Stimulated activated naive B cell treated with anti-CD40 and anti-IgM and Interleukin-4, amounts not matched to agents 10 μg/mL and 1 μg/mL and 100 μg/mL, for 72 hours (primary cell): Measurements from ENCODE around the gene PLXNA2.

Experiments
- ATAC-seq, 2 donors: fragments of 150-1000 bp; cut with Tn5 transposase; replicated peaks; 2 replicates each; pipeline ENCODE4 v1.10.0; 2021; ENCODE audit warnings: moderate library complexity in 1 of 2
- DNase-seq: peaks from one replicate; pipeline ENCODE4 v3.0.0; 2021
- H3K27ac Mint-ChIP-seq: one replicate; pipeline ENCODE4 v1.8.0; 2022; ENCODE audit warnings: mild to moderate bottlenecking, mixed read lengths
- H3K27me3 Mint-ChIP-seq, 2 donors: one replicate each; pipeline ENCODE4 v1.8.0; 2022; ENCODE audit warnings: mixed read lengths in 2 of 2
- H3K36me3 Mint-ChIP-seq, 2 donors: one replicate each; pipeline ENCODE4 v1.8.0; 2022; ENCODE audit warnings: mixed read lengths in 2 of 2, mild to moderate bottlenecking in 1 of 2
- H3K4me1 Mint-ChIP-seq, 2 donors: one replicate each; pipeline ENCODE4 v1.8.0; 2022; ENCODE audit warnings: mixed read lengths in 2 of 2, mild to moderate bottlenecking in 1 of 2
- H3K4me3 Mint-ChIP-seq, 2 donors: one replicate each; pipeline ENCODE4 v1.8.0; 2022; ENCODE audit warnings: mild to moderate bottlenecking in 2 of 2, mixed read lengths in 2 of 2, moderate library complexity in 1 of 2
- H3K9me3 Mint-ChIP-seq, 2 donors: one replicate each; pipeline ENCODE4 v1.8.0; 2022; ENCODE audit warnings: mixed read lengths in 2 of 2, mild to moderate bottlenecking in 1 of 2

The PLXNA2 gene

DNA sequence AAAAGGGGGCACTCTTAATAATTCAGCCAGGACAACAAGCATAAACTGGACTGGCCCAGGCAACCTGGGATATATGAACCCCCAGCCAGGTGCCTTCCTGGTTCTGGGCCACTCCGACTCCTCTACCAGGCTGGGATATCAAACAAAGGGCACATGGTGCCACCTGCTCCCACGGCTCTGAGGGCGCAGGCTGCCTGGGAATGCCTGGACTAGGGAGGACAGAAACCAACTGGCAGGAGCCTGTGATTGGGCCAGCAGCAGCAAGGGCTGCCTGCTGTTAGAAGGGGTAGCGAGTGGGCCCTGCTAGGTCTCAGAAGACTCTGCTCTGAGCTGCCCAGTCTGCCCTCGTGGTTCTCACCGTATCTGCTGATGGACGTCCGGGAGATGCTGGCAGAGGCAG lies 210.0 kb downstream of the PLXNA2 start:
- DNase-seq (no peak), ATAC-seq (no peak)
- H3K36me3 Mint-ChIP-seq = no peaks in the 10 kb centered on the region
- H3K4me3 Mint-ChIP-seq = no peak overlapping the region
- H3K27ac Mint-ChIP-seq = no peak overlapping the region
- H3K9me3 Mint-ChIP-seq = no peaks in the 10 kb centered on the region
- no peaks in the 10 kb centered on the region for H3K27me3 Mint-ChIP-seq
- H3K4me1 Mint-ChIP-seq = no peaks in the 10 kb centered on the region

DNA sequence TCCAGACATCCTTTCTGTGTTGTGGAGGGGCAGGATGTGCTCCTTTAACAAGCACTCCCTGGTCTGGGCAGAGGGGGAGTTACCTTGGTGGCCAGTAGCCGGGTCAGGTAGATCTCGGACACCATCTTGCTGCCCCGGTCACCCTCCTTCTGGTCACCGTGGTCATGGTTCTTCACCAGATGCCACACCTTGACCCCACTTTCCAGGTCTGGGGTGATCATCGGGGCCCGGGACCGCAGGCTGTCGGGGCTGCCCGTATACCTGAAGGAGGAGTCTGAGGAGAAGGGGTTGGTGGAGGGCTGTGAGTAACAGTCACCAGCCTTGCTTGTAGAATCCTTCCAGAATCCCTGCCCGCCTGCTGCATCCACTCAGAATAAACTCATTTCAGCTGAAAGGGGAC lies 210.9 kb downstream of the PLXNA2 start:
- no peaks in the 10 kb centered on the region for H3K9me3 Mint-ChIP-seq
- no peak overlapping the region for H3K27ac Mint-ChIP-seq
- DNase-seq (no peak), ATAC-seq (no peak)
- no peaks in the 10 kb centered on the region for H3K27me3 Mint-ChIP-seq
- no peaks in the 10 kb centered on the region for H3K4me1 Mint-ChIP-seq
- no peaks in the 10 kb centered on the region for H3K36me3 Mint-ChIP-seq
- H3K4me3 Mint-ChIP-seq = no peak overlapping the region

DNA sequence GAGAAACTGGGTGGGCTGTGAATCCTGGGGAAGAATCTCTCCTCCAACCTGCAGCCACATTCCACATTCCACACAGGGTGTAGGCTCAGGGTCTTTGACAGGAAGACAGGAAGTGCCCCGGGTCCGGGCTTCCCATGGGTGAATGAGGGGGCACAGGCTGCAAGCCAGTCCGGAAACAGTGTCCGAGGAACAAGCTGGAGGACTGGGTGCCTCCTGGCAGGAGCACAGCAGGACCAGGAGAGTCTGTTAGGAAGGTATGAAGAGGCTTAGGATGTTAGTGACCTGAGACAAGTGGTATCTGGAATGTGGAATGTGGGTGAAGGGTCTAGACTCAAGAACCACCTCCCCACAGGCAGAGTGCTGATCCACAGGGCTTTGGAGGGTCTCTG lies 212.3 kb downstream of the PLXNA2 start:
- no peaks in the 10 kb centered on the region for H3K9me3 Mint-ChIP-seq
- H3K27me3 Mint-ChIP-seq = no peaks in the 10 kb centered on the region
- no peaks in the 10 kb centered on the region for H3K4me1 Mint-ChIP-seq
- no peak for ATAC-seq
- H3K4me3 Mint-ChIP-seq = no peak overlapping the region
- H3K27ac Mint-ChIP-seq = no peak overlapping the region
- no peaks in the 10 kb centered on the region for H3K36me3 Mint-ChIP-seq
- DNase-seq = no peak

- no peak overlapping the region for H3K27ac Mint-ChIP-seq
- H3K36me3 Mint-ChIP-seq = no peaks in the 10 kb centered on the region
- H3K4me3 Mint-ChIP-seq = no peak overlapping the region
- ATAC-seq = no peak
- H3K9me3 Mint-ChIP-seq = no peaks in the 10 kb centered on the region
- DNase-seq = no peak
- H3K27me3 Mint-ChIP-seq = no peaks in the 10 kb centered on the region
- no peaks in the 10 kb centered on the region for H3K4me1 Mint-ChIP-seq
Measured at GRCh38 chr1:208031316-208031931, 212.8 kb downstream of the PLXNA2 start.

- no peak for DNase-seq
- H3K27ac Mint-ChIP-seq = no peak overlapping the region
Measured at GRCh38 chr1:208030288-208031091, 213.7 kb downstream of the PLXNA2 start.

DNA sequence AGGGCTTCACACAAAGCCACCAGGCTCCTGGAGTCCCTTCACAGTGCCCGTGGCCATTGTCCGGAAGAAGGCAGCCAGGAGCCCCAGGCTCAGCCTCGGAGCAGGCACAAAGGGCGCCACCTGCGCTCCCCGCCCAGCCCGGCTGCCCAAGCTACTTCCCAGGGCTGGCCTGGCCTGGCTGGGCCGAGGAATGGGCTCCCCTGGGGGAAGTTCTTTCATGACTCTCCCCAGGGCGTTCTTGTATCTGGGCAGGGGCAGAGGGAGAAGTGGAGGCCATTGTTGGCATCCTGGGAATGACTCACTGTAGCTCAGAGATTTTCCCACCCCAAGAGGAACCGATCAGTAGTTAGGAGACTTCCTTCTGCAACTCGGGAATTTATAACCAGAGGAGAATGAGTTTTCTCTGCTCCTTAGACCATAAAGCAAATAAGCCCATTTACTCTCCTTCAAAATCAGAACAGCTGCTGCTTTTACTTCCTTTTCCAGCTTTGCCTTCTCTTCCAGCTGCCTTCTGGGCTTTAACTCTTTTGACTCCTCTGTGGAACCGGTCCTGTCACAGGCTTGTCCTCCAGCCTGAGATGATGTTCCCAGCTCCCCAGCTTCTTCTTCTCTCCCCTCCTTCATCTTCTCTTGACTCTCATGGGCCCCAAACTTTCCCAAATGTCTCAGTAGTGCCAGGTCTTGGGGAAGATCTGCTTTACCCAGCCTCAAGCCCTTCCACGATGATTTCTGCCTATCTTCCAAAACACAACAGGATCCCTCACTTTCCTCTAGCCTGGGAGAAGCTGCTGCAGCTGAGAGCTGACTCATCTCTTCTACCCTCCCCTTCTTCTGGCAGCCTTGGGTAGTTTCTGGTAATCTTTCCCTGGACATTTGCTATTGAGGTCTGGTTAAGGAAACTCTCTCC lies 214.6 kb downstream of the PLXNA2 start:
- H3K9me3 Mint-ChIP-seq = no peaks in the 10 kb centered on the region
- H3K4me1 Mint-ChIP-seq = no peaks in the 10 kb centered on the region
- ATAC-seq (no peak), DNase-seq (no peak)
- H3K36me3 Mint-ChIP-seq = no peaks in the 10 kb centered on the region
- no peaks in the 10 kb centered on the region for H3K27me3 Mint-ChIP-seq
- no peak overlapping the region for H3K4me3 Mint-ChIP-seq
- no peak overlapping the region for H3K27ac Mint-ChIP-seq

More at GRCh38 chr1:208030288-208031091, 213.7 kb downstream of the PLXNA2 start:
- Mint-ChIP-seq H3K9me3 (no peaks in the 10 kb centered on the region), H3K27me3 (no peaks in the 10 kb centered on the region), H3K4me3 (no peak overlapping the region), H3K36me3 (no peaks in the 10 kb centered on the region), H3K4me1 (no peaks in the 10 kb centered on the region)
- no peak for ATAC-seq

GRCh38 chr1:208028526-208028925 lies 215.7 kb downstream of the PLXNA2 start:
- Mint-ChIP-seq H3K27me3 (no peaks in the 10 kb centered on the region), H3K4me1 (no peaks in the 10 kb centered on the region), H3K27ac (no peak overlapping the region), H3K36me3 (no peaks in the 10 kb centered on the region), H3K9me3 (no peaks in the 10 kb centered on the region), H3K4me3 (no peak overlapping the region)
- DNase-seq (no peak), ATAC-seq (no peak)

GRCh38 chr1:208027861-208028260 lies 216.3 kb downstream of the PLXNA2 start:
- Mint-ChIP-seq H3K4me3 (no peak overlapping the region), H3K27me3 (no peaks in the 10 kb centered on the region), H3K27ac (no peak overlapping the region), H3K9me3 (no peaks in the 10 kb centered on the region), H3K4me1 (no peaks in the 10 kb centered on the region), H3K36me3 (no peaks in the 10 kb centered on the region)
- DNase-seq (no peak), ATAC-seq (no peak)

GRCh38 chr1:208026880-208027438 lies 217.2 kb downstream of the PLXNA2 start:
- no peak overlapping the region for H3K27ac Mint-ChIP-seq
- no peaks in the 10 kb centered on the region for H3K36me3 Mint-ChIP-seq
- no peaks in the 10 kb centered on the region for H3K9me3 Mint-ChIP-seq
- no peak overlapping the region for H3K4me3 Mint-ChIP-seq
- H3K27me3 Mint-ChIP-seq = no peaks in the 10 kb centered on the region
- DNase-seq = no peak
- H3K4me1 Mint-ChIP-seq = no peaks in the 10 kb centered on the region
- no peak for ATAC-seq

DNA sequence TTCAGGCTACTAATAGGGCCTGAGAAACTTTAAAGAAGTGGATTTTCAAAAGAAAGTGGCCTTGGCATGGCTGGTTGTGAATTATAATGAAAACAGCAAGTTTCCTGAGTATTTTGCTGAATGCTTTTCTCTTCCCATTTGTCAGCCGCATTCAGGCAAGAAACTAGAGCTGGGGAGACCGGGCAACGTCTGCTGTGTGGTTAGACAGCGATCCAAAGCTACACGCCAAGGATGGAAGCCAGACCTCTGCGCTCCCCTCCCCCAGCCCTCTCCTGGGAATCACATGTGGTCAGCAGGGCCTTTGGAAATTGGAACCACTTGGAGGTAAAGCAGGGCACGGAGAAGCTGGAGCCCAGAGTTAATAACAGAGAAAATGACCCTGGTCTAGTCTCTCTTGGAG lies 219.2 kb downstream of the PLXNA2 start:
- no peaks in the 10 kb centered on the region for H3K36me3 Mint-ChIP-seq
- DNase-seq = no peak
- no peaks in the 10 kb centered on the region for H3K9me3 Mint-ChIP-seq
- ATAC-seq = no peak
- no peak overlapping the region for H3K4me3 Mint-ChIP-seq
- no peak overlapping the region for H3K27ac Mint-ChIP-seq
- no peaks in the 10 kb centered on the region for H3K27me3 Mint-ChIP-seq
- no peaks in the 10 kb centered on the region for H3K4me1 Mint-ChIP-seq

DNA sequence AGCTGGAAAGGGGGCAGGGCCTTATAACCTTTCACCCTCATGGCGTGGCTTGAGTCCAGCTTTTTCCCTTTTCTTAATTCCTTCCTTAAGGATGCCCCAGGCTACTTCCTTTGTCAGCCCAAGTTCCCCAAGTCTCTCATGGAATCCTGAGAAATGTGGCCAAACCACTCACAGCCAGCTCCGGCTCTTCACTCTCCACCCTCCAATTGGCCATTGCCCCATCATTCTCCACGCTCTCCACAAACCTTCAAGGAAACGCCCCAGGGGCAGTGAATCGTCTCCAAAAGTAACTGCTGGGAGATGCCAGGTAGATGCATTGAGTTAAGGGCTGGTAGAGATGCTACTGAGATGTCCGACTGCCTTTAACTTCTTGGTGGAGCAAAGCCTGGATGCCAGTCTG lies 219.8 kb downstream of the PLXNA2 start:
- DNase-seq (no peak), ATAC-seq (no peak)
- H3K27me3 Mint-ChIP-seq = no peaks in the 10 kb centered on the region
- H3K27ac Mint-ChIP-seq = no peak overlapping the region
- no peaks in the 10 kb centered on the region for H3K4me1 Mint-ChIP-seq
- H3K9me3 Mint-ChIP-seq = no peaks in the 10 kb centered on the region
- no peaks in the 10 kb centered on the region for H3K36me3 Mint-ChIP-seq
- H3K4me3 Mint-ChIP-seq = no peak overlapping the region

DNA sequence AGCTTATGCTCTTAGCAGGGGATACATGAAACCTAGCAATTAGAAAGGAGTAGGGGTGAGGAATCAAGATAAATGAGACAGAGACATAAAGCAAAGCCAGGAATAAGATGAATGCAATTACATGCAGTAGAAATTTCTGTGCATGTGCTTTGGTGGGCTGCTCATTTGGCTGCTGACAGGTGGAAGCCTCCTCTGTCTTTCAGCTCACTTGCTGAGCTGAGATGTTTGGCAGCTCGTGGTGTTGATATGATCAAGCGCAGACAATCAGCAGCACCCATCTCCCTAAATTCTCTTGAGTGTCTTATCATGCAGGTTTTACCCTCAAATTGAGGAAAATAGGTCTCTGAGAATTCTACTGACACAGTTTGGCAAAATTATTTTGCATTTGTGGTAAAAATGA lies 224.9 kb downstream of the PLXNA2 start:
- no peak for ATAC-seq
- Mint-ChIP-seq H3K27me3 (peaks cover 4 to 11% of the 10 kb centered on the region in 2 donors), H3K36me3 (no peaks in the 10 kb centered on the region)

DNA sequence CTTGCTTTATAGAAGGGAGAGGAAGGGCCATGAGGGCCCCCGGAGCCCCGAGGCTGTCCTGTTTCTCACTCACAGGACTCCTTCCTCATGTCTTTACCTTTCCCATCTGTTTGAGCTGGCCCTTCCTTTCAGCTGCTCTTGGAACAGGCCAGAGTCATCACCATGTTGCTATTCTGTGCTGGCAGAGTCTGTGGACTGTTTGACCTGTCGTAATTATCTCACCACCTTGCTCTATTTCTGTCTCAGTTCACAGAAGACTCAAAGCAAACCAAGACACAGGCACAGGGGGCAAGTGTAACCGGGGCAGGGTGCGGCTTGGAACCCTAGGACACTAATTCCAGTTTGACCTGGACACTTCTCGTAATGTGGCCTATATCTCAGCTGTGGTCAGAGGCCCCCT lies 228.9 kb downstream of the PLXNA2 start:
- peaks cover 7 to 11% of the 10 kb centered on the region in 2 donors for H3K27me3 Mint-ChIP-seq
- H3K4me3 Mint-ChIP-seq = no peak overlapping the region
- ATAC-seq (no peak), DNase-seq (no peak)
- no peaks in the 10 kb centered on the region for H3K4me1 Mint-ChIP-seq
- no peaks in the 10 kb centered on the region for H3K9me3 Mint-ChIP-seq
- no peak overlapping the region for H3K27ac Mint-ChIP-seq
- no peaks in the 10 kb centered on the region for H3K36me3 Mint-ChIP-seq

More for the DNA sequence above, 224.9 kb downstream of the PLXNA2 start:
- Mint-ChIP-seq H3K4me1 (no peaks in the 10 kb centered on the region), H3K27ac (no peak overlapping the region), H3K4me3 (no peak overlapping the region), H3K9me3 (no peaks in the 10 kb centered on the region)
- DNase-seq = no peak

- Mint-ChIP-seq H3K36me3 (no peaks in the 10 kb centered on the region), H3K27me3 (peaks cover 6 to 9% of the 10 kb centered on the region in 2 donors), H3K4me1 (no peaks in the 10 kb centered on the region), H3K9me3 (no peaks in the 10 kb centered on the region), H3K4me3 (no peak overlapping the region), H3K27ac (no peak overlapping the region)
- DNase-seq = no peak
- ATAC-seq = no peak
Measured at GRCh38 chr1:208013210-208013609, 231.0 kb downstream of the PLXNA2 start.
